Measurements from ENCODE around the gene CACNA2D3. TPM values are rescaled to one million over a fixed set of nuclear protein-coding genes. Genes with fewer than 3 reads are reported as not detected.

Gene CACNA2D3
- total RNA-seq, 1 donor from 2014 or later: 7.3 TPM

GRCh38 chr3:54347933-54348332, 225.6 kb downstream of the CACNA2D3 start:
- ATAC-seq (no peak), DNase-seq (no peak)
- no peaks in the 10 kb centered on the region for H3K9me3 ChIP-seq
- no peak for TF ChIP-seq CTCF (IDR thresholded peaks at IDR 0.05)
- intact Hi-C loops (cut with DNase I): no loop called here
- no peaks in the 10 kb centered on the region for H3K4me1 ChIP-seq
- no peak overlapping the region for H3K4me3 ChIP-seq
- no peaks in the 10 kb centered on the region for H3K36me3 ChIP-seq
- H3K27ac ChIP-seq: no peak overlapping the region
- H3K27me3 ChIP-seq: no peaks in the 10 kb centered on the region

- no peak for ATAC-seq
- H3K36me3 ChIP-seq: no peaks in the 10 kb centered on the region
- H3K4me1 ChIP-seq: no peaks in the 10 kb centered on the region
- intact Hi-C loops (cut with DNase I): no loop called here
- no peak overlapping the region for H3K4me3 ChIP-seq
- no peak for DNase-seq
- no peak overlapping the region for H3K27ac ChIP-seq
- H3K27me3 ChIP-seq: no peaks in the 10 kb centered on the region
- TF ChIP-seq CTCF (IDR thresholded peaks at IDR 0.05): no peak
- H3K9me3 ChIP-seq: no peaks in the 10 kb centered on the region
Observed at GRCh38 chr3:54349231-54349652, 226.9 kb downstream of the CACNA2D3 start.

GRCh38 chr3:54349691-54350090, 227.3 kb downstream of the CACNA2D3 start:
- H3K4me1 ChIP-seq: no peaks in the 10 kb centered on the region
- intact Hi-C loops (cut with DNase I): no loop called here
- H3K36me3 ChIP-seq: no peaks in the 10 kb centered on the region
- H3K27me3 ChIP-seq: no peaks in the 10 kb centered on the region
- no peak overlapping the region for H3K27ac ChIP-seq
- TF ChIP-seq CTCF (IDR thresholded peaks at IDR 0.05): no peak
- no peak for ATAC-seq
- no peak overlapping the region for H3K4me3 ChIP-seq
- H3K9me3 ChIP-seq: no peaks in the 10 kb centered on the region
- no peak for DNase-seq

- no peaks in the 10 kb centered on the region for H3K9me3 ChIP-seq
- no peak for DNase-seq
- no peaks in the 10 kb centered on the region for H3K4me1 ChIP-seq
- no peak for ATAC-seq
- H3K27me3 ChIP-seq: no peaks in the 10 kb centered on the region
- H3K4me3 ChIP-seq: no peak overlapping the region
- no peak overlapping the region for H3K27ac ChIP-seq
- H3K36me3 ChIP-seq: no peaks in the 10 kb centered on the region
- TF ChIP-seq CTCF (IDR thresholded peaks at IDR 0.05): no peak
- intact Hi-C loops (cut with DNase I): no loop called here
Observed at GRCh38 chr3:54353546-54353945, 231.2 kb downstream of the CACNA2D3 start.

- Histone ChIP-seq H3K4me3 (no peak overlapping the region), H3K27me3 (no peaks in the 10 kb centered on the region), H3K4me1 (no peaks in the 10 kb centered on the region), H3K27ac (no peak overlapping the region), H3K36me3 (no peaks in the 10 kb centered on the region), H3K9me3 (no peaks in the 10 kb centered on the region)
- no peak for DNase-seq
- TF ChIP-seq CTCF (IDR thresholded peaks at IDR 0.05): no peak
- no peak for ATAC-seq
- intact Hi-C loops (cut with DNase I): no loop called here
Observed at GRCh38 chr3:54353946-54354345, 231.6 kb downstream of the CACNA2D3 start.

GRCh38 chr3:54355800-54356199, 233.4 kb downstream of the CACNA2D3 start:
- no peaks in the 10 kb centered on the region for H3K4me1 ChIP-seq
- no peak for TF ChIP-seq CTCF (IDR thresholded peaks at IDR 0.05)
- H3K36me3 ChIP-seq: no peaks in the 10 kb centered on the region
- H3K27ac ChIP-seq: no peak overlapping the region
- intact Hi-C loops (cut with DNase I): no loop called here
- ATAC-seq (no peak), DNase-seq (no peak)
- no peaks in the 10 kb centered on the region for H3K9me3 ChIP-seq
- H3K4me3 ChIP-seq: no peak overlapping the region
- H3K27me3 ChIP-seq: no peaks in the 10 kb centered on the region

Data from upper lobe of right lung (tissue), 1 donor.